ENCODE data around the gene TTC23L. TPM values are rescaled to one million over a fixed set of nuclear protein-coding genes. Genes with fewer than 3 reads are reported as not detected.

TTC23L gene
- total RNA-seq, 1 experiment from 2014 or later: 1.9 TPM

- ChIA-PET CTCF (interaction anchor here (1.3 kb wide), 1 partner anchor 9 kb away, joined by 4 read pairs; no protein-coding TSS in a partner anchor), POLR2A (interaction anchor here (1.5 to 1.6 kb wide), 2 partner anchors 8 to 82 kb away, joined by 4 to 5 read pairs; partner anchors contain the start of genes DNAJC21 and TTC23L)
- H3K9me3 Mint-ChIP-seq: peaks cover 14% of the 10 kb centered on the region
- DNase-seq (ENCODE audit: low spot score): no peak
- ATAC-seq: no peak
- TF ChIP-seq NFYB (CRISPR knock-in tag; conservative IDR thresholded peaks at IDR 0.05; ENCODE audit: low read depth) (no peak), MXD4 (CRISPR knock-in tag; IDR thresholded peaks at IDR 0.05; ENCODE audit: borderline replicate concordance) (no peak), GTF2I (CRISPR knock-in tag; conservative IDR thresholded peaks at IDR 0.05) (no peak), CDX4 (CRISPR knock-in tag; IDR thresholded peaks at IDR 0.05; ENCODE audit: borderline replicate concordance) (no peak), KAT7 (CRISPR knock-in tag; IDR thresholded peaks at IDR 0.05; ENCODE audit: borderline replicate concordance) (no peak), ATF6 (CRISPR knock-in tag; IDR thresholded peaks at IDR 0.05) (no peak), FOXP1 (CRISPR knock-in tag; IDR thresholded peaks at IDR 0.05; ENCODE audit: borderline replicate concordance) (no peak), AR (CRISPR knock-in tag; IDR thresholded peaks at IDR 0.05) (no peak)
- no peak overlapping the region for H3K4me3 Mint-ChIP-seq
- H3K27me3 Mint-ChIP-seq (ENCODE audit: low read depth): no peaks in the 10 kb centered on the region
- peaks cover 11% of the 10 kb centered on the region for H3K4me1 Mint-ChIP-seq
- H3K36me3 Mint-ChIP-seq: peaks cover 18% of the 10 kb centered on the region
- H3K27ac Mint-ChIP-seq: no peak overlapping the region
Measured at GRCh38 chr5:34847056-34847455, 8.1 kb downstream of the TTC23L start.

GRCh38 chr5:34847552-34847951 lies 8.6 kb downstream of the TTC23L start:
- POLR2A ChIA-PET: interaction anchor here (1.5 to 1.6 kb wide), 2 partner anchors 9 to 82 kb away, joined by 4 to 5 read pairs; partner anchors contain the start of genes DNAJC21 and TTC23L
- DNase-seq (ENCODE audit: low spot score) (no peak), ATAC-seq (no peak)
- Mint-ChIP-seq H3K36me3 (peaks cover 17% of the 10 kb centered on the region), H3K4me1 (peaks cover 11% of the 10 kb centered on the region), H3K4me3 (no peak overlapping the region), H3K27ac (no peak overlapping the region), H3K27me3 (ENCODE audit: low read depth) (no peaks in the 10 kb centered on the region; the same call in 1 of the 2 replicates), H3K9me3 (peaks cover 15% of the 10 kb centered on the region)
- TF ChIP-seq GTF2I (CRISPR knock-in tag; conservative IDR thresholded peaks at IDR 0.05) (no peak), ZNF121 (CRISPR knock-in tag; IDR thresholded peaks at IDR 0.05) (no peak), MYBL2 (CRISPR knock-in tag; IDR thresholded peaks at IDR 0.05) (no peak), ZNF317 (CRISPR knock-in tag; IDR thresholded peaks at IDR 0.05; ENCODE audit: borderline replicate concordance, low read depth) (no peak), ZNF423 (CRISPR knock-in tag; IDR thresholded peaks at IDR 0.05) (no peak), CBFB (CRISPR knock-in tag; IDR thresholded peaks at IDR 0.05; ENCODE audit: low read depth) (no peak), FOXJ3 (CRISPR knock-in tag; IDR thresholded peaks at IDR 0.05; ENCODE audit: borderline replicate concordance) (no peak), ZMAT4 (CRISPR knock-in tag; IDR thresholded peaks at IDR 0.05) (no peak), ZNF416 (CRISPR knock-in tag; IDR thresholded peaks at IDR 0.05) (no peak), GABPB1 (CRISPR knock-in tag; IDR thresholded peaks at IDR 0.05) (no peak), ZNF671 (CRISPR knock-in tag; IDR thresholded peaks at IDR 0.05) (no peak), STAT6 (CRISPR knock-in tag; conservative IDR thresholded peaks at IDR 0.05; ENCODE audit: low read depth) (no peak)
- CTCF ChIA-PET: interaction anchor here (1.3 kb wide), 1 partner anchor 9 kb away, joined by 4 read pairs; no protein-coding TSS in a partner anchor
